ENCODE results near the gene EGFL8. TPM values are rescaled to one million over a fixed set of nuclear protein-coding genes. Genes with fewer than 3 reads are reported as not detected.
"Not testable (repeated sequence)": the region's sequence is repeated elsewhere in the genome, so short reads cannot be mapped to it uniquely, and the experiment has no call there.

Gene EGFL8
- total RNA-seq, 1 donor from 2014 or later, result 5.1 TPM

DNA sequence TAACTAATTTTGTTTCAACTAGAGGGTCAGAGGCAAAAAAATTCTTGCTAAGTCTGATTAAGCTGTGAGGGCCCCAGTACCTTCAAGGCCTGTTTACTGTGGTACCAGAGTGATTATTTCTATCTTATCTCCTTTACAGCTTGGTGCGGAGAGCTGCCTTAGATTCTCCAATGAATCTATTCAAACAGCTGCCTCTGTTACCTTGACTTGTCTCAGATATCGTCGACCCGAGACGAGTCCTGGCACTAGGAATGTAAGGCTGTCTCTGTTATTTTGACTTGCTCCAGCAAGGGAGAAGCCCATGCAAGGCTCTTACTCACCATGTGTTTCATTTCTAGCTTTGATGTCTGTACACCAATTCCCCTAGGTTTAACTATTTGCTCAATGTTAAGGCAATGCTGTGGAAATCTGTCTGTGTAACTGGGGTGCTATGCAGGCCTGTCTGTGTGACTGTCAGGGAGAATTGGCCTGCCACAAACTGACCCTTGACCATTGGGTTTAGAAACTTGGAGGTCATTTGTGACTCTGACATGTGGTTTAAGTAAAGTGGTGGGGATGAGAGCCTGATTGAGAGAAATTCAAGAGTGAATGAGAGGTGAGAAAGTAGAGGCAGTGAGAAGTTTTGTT is 23.9 kb upstream of the EGFL8 start:
- intact Hi-C loops (cut with DNase I), result no loop called here
- no peak for DNase-seq (ENCODE audit: low spot score)

DNA sequence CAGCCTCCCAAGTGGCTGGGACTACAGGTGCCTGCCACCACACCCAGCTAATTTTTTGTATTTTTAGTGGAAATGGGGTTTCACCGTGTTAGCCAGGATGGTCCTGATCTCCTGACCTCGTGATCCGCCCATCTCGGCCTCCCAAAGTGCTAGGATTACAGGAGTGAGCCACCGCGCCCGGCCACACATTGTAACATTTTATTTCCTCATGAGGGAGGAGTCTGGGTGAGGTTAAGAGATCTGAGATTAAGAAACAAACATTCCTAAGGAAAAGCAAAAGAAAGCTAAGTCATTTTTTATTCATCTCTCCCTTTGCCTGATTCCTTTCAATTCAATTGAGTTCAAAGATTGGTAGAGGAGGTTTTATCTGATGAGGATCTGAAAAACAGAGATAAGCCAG is 20.2 kb upstream of the EGFL8 start:
- DNase-seq (ENCODE audit: low spot score); intact Hi-C loops (cut with DNase I): not testable (repeated sequence)

DNA sequence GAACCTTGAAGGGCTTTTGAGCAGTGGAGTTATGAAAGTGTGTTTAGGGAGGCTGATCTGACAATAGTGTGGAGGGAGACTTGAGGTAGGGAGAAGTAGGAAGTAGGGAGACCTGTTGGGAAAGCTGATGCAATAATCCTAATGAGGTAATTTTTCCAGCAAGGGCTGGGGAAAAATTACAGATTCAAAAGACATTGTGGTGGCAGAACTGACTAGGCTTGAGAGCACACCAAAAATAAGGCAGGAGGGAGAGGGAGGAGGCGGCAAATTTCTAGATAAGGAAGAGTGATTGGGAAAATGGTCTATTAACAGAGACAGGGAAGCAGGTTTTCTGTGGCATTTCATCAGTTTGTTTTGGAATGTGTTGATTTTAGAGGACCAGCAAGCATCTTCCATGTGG is 18.1 kb upstream of the EGFL8 start:
- intact Hi-C loops (cut with DNase I), result no loop called here
- no peak for DNase-seq (ENCODE audit: low spot score)

DNA sequence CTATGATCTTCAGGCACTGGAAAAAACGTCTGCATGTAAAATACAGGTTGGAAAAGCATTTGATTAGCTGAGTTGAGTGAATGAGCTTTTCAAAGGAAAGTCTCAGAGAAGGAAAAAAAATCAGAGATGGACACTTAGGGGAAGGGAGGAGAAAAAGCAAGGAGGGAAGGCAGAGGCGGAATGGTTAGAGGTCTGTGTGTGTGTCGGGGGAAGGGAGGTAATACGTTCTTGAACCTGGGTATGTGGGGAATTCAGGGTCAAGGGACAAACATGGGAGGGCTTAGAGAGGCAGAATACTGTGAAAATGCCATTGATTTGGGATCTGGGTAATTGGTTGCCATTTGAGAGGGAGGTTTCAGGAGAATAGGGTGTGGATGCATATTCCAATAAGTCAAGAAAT is 17.7 kb upstream of the EGFL8 start:
- intact Hi-C loops (cut with DNase I), result no loop called here
- DNase-seq (ENCODE audit: low spot score), result no peak

DNA sequence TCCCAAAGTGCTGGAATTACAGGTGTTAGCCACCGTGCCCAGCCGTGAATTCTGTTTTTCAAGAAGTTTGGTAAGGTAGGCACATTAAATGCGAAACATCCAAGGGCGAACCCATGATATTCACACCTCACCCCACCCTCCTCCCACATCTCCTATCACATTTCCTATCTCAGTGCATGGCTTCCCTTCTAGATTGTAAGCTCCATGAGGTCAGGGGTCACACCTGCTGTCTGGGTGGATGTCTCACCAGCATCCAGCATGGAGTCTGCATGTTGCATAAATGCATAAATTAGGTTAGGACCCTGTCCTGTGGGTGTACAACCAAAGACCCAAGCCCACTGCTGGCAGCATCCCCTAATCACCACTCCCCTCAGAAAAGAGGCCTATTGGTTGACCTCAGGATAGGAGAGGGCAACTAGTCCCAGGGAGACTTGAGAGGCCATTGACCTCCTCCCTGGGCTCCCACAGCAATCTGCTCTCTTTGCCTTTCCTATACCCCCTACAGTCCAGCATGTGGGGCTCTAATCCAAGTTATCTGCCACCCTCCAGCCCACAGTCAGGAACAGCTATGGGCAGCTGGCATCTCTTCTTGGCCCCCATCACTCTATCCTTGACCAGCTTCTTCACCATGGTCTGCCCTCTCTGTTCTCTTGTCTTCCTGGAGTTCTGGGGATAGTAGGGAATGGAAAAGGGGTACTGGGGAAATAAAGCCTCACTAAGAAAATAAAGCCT is 16.8 kb upstream of the EGFL8 start:
- DNase-seq (ENCODE audit: low spot score), result no peak
- intact Hi-C loops (cut with DNase I), result no loop called here

DNA sequence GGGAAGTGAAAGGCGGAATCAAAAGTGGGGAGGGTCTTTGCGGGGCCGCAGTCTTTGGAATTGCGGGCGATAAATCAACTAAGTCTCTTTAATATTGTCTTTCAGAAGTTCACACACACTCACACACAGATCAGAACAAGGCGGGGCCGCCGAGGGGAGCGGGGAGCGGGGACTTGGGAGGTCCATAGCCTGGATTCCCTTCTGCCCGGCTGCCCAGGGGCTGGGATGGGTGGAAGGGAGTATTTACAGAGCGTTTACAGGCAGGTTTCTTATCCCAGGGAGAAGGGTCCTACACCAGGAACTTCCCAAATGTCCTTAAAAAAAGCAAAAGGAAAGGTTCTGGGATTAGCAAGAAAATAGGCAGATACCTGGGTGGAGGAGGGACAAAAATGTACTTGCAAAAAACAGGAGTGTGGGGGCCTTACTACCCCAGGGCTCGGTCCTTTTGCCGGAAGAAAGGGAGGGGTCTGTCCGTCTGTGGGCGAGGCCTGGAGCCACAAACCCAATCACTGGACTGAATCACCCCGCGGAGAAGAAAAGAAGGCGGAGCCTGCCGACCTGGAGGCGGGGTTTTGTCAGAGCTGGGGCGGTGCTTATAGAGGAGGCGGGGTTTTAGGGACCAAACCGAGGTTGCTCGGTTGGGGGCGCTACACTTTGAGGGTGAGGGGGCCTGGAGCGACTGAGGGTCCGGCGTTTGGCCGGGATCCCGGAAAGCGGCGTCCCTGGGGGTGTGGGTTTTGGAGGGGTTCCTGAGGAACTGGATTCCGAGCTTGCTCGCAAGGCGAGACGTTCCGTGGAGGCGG is 15.9 kb upstream of the EGFL8 start:
- DNase-seq (ENCODE audit: low spot score), result no peak
- intact Hi-C loops (cut with DNase I), result no loop called here

DNA sequence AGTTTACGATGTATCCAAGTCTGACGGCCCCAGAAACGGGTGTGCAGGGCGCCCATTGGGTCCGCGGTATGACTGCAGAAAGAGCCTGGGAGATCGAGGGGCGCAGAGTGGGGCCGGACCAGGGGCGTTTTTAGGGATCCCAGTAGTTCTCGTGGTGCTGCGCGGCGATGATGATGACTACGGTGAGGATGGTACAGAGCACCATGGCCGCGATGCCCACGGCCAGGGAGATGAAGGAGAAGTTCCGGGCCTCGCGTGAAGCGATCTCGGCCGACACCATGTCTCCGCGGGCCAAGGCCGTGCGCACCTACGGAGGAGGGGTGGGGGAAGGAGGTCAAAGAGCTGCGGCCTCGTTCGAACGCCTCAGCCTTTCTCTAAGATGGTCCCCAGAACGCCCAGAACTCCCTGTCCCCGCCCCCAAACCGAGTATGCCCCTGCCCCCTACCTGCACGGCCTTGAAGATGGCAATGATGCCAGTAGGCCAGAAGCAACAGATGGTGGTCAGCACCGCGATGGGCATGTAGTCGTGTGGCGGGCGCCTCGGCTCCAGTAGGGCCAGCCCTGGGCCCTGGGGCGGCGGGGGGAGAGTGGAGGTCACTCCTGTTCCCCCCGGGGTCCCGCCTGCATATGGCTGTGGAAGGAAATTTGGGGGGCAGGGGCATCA is 15.2 kb upstream of the EGFL8 start:
- intact Hi-C loops (cut with DNase I), result no loop called here
- DNase-seq (ENCODE audit: low spot score), result no peak

DNA sequence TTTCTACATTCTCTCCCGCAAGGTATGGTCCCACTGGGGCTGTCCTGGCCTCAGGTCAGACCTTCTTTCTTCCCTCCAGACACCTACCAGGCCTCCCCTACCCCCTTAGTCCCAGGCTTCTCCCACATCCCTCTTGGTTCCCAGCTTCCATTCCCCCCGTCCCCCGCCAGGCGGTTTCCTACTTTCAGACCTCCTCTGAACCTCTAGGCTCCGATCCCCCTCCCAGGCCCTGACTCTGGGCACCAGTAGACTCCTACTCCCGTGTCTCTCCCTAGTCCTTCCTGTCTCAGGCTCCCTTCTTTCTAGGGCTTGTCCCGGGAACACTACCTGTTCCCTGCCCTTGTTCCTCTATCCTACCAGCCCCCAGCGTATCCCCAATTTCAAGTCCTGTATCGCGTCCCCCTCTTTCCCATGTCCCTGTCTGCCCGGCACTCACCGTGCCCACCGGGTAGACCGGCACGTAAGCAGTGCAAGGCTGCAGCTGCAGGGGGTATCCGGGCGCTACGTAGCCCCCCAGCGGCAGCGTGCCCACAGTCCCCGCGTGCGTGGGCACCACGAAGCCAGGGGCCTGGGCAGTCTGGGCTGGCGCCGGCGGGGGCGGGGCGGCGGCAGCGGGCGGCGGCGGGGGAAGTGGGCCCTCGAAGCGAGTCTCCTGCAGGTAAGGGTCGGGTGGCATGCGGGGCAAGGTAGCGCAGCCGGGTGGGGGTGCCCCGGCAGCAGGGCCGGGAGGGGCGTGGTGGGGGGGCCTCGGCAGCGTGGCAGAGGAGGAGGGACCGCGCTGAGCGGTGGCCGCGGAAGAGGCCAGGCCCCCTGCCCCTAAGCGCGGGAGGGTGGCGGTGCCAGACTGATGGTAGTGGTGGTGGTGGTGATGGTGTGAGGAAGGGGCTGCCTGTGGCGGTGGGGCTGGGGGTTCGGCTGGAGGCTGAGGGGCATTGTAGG is 14.2 kb upstream of the EGFL8 start:
- DNase-seq (ENCODE audit: low spot score), result no peak
- intact Hi-C loops (cut with DNase I), result no loop called here

DNA sequence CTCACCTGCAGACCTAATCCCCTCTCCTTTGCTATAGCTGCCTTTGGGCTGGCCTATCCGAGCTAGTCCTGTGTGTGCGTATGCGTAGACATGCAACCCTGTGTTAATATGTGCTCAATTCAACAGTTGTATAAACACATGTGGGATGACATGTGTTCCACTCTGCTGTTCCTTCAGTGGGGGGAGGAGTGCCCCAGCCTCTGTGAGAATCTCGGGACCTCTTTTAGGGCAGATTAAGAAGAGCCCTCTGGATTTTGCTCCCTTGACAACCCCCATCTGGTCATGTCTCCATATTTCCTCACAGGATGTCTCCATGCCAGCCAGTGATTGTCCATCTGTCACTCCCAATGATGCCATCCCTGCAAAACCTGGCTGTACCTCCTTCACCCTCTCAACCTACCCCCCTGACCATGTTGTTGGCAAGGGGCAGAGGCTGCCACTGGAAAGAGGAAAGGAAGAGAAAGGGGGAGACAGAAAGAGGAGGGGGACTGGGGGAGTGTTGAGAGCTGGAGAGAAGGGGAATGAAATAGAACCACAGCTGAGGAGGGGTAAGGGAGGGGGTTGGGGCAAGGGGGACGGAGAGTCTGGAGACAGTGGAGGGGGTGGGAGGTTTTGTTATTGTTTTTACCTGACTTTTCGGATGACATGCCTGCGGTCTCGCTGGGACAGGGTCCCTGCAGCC is 13.1 kb upstream of the EGFL8 start:
- intact Hi-C loops (cut with DNase I), result no loop called here
- DNase-seq (ENCODE audit: low spot score), result no peak

DNA sequence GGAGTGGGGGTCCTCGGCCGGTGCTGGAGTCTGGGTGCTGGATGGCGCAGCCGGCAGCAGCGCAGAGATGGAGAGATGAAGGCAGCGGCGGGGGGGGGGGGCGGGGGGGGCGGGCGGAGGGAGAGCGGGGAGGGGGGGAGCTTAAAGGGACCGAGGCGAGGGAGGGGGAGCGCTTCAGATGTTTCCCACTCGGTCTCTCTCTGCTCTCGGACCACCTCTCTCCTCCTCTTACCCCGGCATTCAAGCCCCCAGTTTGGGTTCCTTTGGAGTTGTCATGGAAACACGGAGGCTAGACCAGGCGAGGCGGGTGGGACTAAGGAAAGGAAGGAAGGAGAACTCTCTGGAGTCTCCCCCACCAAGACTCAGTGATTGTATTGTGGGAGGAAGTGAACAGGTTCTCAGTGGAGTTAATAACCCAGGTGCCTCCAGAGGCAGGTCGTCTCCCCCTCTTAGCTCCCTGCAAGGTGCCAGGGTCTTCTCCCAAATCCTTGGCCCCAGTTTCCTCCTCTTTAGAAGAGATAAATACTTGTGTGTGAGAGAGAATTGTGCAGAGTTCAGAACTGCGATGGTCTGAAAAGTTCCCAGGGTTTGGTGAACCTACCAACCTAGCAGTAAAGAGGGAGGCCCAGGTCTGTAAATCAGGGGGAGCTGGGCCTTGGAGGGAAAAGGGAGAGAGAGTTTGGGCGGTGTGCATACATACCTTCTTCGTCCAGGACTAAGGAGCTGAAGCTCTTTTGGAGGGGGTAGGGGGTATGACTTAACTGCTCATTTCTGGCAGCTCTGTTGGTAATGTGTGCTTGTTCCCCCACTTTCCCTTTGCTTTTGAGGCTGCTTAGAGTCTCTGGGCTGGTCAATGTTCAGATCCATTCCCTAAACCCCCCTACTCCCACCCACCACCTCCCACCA is 12.3 kb upstream of the EGFL8 start, which contains the start of gene PRRT1:
Gene PRRT1, minus strand, starts transcription at position 77 of the 906 bp plus-strand sequence. CDS start 112 bp downstream, outside the sequence.
- intact Hi-C loops (cut with DNase I), result loop anchor here (2.0 kb wide), 1 partner anchor 25 kb away; no protein-coding TSS in a partner anchor
- no peak for DNase-seq (ENCODE audit: low spot score)

DNA sequence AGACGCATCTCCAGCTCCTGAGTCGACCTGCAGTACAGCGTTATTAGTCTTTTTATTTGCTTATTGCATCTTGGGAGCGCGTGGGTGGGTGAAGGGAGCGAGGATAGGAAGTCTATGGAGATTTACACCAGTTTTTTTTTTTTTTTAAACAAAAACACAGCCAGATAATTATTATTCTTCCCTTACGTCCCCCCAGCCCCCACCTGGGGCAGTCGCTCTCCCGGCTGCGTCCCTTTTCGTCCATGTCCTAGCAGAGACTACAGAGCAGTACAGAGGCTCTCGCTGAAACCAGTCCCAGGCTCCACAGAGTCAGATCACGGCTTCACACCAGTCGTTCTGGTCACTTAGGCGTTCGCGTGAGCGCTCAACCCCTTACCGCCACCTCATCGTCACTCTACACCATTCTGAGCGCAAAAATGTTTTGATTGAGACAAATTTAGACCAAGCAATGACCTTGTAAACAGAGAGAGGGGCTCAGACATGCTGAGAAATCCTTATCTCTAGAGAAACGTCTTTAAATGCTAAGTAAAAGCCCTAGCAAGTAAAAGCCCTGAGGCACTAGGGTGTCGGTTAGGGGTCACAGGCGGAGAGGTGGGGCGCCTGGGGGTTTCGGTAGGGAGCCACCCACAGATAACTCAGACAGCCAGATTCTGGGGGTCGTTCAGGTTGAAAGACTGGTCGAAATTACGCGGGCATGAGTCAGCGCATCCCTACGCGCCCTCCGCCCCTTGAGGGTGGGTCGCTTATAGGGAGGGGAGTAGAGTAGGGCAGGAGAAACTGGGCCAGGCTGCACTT is 11.4 kb upstream of the EGFL8 start:
- intact Hi-C loops (cut with DNase I), result loop anchor here (2.0 kb wide), 1 partner anchor 26 kb away; no protein-coding TSS in a partner anchor
- DNase-seq (ENCODE audit: low spot score), result no peak

DNA sequence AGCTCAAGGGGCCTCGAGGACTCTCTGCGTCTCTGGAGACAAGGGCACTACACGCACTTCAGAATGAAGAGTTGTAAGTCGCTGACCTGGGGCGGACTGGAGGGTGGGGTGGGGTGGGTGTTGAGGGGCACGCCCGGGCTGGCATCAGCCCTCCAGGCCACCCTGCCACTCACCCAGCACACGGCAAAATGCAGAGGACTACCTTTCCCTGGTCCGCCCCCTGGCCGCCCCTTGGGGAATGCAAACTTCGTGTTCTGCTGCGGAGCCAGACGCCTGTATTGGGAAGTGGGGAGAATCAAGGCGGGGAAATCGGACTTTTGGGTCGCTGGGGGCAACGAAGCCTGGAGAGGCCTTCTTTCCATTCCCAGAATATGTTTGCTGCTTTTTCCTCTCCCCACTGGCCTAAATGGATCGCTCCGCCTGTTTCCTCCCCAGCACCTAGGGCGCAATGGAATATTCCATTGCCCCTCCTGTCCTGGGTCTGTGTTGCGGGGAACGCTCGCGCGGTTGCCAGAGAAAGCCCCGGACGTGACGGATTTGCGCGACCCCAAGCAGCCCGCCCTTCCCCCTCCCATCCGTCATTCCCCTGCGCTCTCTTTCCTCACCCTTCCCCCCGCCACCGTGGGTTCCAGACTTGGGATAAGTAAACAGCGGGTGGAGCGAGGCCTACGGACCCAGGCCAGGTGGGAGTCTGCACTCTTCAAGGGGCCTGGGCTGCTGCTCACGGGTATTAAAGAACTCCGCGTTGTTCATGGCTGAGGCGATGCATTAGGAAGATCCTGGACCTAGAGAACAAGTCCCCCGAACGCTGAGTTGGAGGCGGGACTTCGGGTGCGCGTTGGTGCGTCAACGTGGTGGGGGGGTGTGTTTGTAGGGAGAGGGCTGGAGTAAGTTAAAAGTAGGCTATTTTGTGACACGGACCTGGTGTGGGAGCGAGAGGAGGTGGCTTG is 10.6 kb upstream of the EGFL8 start, which contains the start of gene PPT2:
Gene PPT2, plus strand, starts transcription at position 578 of the 950 bp plus-strand sequence. CDS start 454 bp downstream, outside the sequence.
- DNase-seq (ENCODE audit: low spot score), result peak; percentile 91
- intact Hi-C loops (cut with DNase I), result loop anchor here (1.0 to 2.0 kb wide), 3 partner anchors 23 to 41 kb away; partner anchors contain the start of gene AGPAT1

DNA sequence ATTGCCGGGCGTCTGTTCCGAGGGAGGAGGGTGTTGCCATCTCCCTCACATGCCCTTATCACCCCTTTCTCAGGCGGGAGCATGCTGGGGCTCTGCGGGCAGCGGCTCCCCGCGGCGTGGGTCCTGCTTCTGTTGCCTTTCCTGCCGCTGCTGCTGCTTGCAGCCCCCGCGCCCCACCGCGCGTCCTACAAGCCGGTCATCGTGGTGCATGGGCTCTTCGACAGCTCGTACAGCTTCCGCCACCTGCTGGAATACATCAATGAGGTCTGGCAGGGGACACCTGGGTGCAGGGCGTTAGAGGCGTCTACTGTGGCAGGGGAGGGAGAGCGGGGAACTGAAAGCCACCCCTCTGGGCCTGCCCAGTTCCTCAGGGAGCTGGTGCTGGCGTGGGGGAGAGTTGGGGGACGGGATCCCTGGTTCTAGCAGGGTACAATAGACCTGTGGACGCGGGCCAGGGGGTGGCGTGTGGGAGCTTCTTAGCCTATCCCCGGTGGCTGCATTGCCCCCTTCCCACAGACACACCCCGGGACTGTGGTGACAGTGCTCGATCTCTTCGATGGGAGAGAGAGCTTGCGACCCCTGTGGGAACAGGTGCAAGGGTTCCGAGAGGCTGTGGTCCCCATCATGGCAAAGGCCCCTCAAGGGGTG is 9.8 kb upstream of the EGFL8 start:
- no peak for DNase-seq (ENCODE audit: low spot score)
- intact Hi-C loops (cut with DNase I), result loop anchor here (1.0 to 2.0 kb wide), 2 partner anchors 22 to 41 kb away; partner anchors contain the start of gene AGPAT1

DNA sequence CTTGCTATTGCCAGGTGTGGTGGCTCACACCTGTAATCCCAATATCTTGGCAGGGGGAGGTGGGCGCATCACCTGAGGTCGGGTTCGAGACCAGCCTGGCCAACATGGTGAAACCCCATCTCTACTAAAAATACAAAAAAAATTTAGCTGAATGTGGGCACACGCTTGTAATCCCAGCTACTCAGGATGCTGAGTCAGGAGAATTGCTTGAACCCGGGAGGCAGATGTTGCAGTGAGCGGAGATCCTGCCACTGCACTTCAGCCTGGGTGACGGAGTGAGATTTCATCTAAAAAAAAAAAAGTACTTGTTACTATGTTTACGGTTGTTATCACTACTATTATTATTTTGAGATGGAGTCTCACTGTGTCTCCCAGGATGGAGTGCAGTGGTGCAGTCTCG is 7.5 kb upstream of the EGFL8 start:
- no peak for DNase-seq (ENCODE audit: low spot score)
- intact Hi-C loops (cut with DNase I), result no loop called here

DNA sequence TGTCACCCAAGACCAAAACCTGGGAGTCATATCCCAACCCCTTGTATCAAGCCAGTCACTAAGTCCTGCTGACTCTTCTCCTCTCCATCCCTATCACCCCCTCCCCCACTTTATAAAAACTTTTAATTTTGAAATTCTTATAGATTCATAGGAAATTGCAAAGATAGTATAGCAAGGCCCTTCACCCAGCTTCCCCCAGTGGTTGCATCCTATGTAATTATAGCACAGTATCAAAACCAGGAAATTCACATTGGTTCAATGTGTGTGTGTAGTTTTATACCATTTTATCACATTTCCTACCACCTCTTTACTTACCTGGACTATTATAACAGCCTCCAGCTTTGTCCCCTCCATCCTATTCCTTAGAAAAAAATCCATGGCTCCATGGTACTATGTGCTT is 6.3 kb upstream of the EGFL8 start:
- no peak for DNase-seq (ENCODE audit: low spot score)
- intact Hi-C loops (cut with DNase I), result no loop called here

Data from cardiac septum (tissue), 1 donor.